H1 (cell line): Measurements from ENCODE around the gene FHDC1. TPM values are rescaled to one million over a fixed set of nuclear protein-coding genes. Genes with fewer than 3 reads are reported as not detected.

ENCODE experiments used
- KDM4A ChIP-seq: IDR thresholded peaks from one replicate; pipeline ENCODE4 v1.7.1; 2012; ENCODE audit warnings: low read depth, mild to moderate bottlenecking, moderate library complexity, low read length, inconsistent platforms; ENCODE audit not compliant: severe bottlenecking
- TEAD4 ChIP-seq: IDR thresholded peaks from 2 replicates; pipeline ENCODE4 v1.6.1; 2012; ENCODE audit warnings: low read depth, low read length, inconsistent platforms, mixed read lengths
- polyA plus RNA-seq, 7 experiments: library from polyadenylated mRNA; depleted of rRNA in 3 of 7; stranded (reverse) in 5 of 7; unstranded in 2 of 7; fragments of >200 nt in 5 of 7; fragments of 200-250 nt in 2 of 7; gene quantifications; 1 replicate in 5 of 7; 2 replicates in 1 of 7; 4 replicates in 1 of 7; pipeline versions ENCODE4 v1.2.1 to v1.2.3, GENCODE V29; 2011 to 2013; ENCODE audit warnings: missing spikeins in 2 of 7, mixed read lengths in 2 of 7
- total RNA-seq: library from RNA; stranded (reverse); fragmentation: NEBNext Ultra II Directional; extraction: Animal tissue kit (Norgen Biotek cat#: 25700); gene quantifications from 2 replicates; pipeline ENCODE4 v1.2.1, GENCODE V29; 2021

Gene FHDC1
- total and polyA plus RNA-seq, 2 of the 8 experiments (the other 6 are each of a cell fraction or from before 2014, with no cell fraction given): 6.4 to 28.6 TPM

- TF ChIP-seq KDM4A (no peak), TEAD4 (no peak)
Observed at GRCh38 chr4:152991398-152991797, 55.3 kb downstream of the FHDC1 start (continued).
